Measurements from ENCODE around the gene OFD1.

The OFD1 gene

DNA sequence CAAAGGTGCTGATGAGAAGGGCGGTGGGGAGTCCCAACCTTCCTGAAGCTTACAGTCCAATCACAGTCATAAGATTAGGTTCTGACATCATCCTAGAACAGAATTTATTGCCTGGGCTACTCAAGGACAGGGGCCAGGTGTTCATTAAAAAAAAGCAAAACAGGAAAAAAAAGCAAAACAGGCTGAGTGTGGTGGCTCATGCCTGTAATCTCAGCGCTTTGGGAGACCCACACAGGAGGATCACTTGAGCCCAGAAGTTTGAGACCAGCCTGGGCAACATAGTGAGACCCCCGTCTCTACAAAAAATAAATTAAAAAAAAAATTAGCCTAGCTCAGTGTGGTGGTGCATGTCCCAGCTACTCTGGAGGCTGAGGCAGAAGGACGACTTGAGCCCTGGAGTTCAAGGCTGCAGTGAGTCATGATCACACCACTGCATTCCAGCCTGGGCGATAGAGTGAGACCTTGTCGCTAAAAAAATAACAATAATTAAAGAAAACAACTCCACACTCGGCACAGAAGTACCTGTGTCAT lies 42.6 kb upstream of the OFD1 start (continued):
- TF ChIP-seq, protein P1, sequence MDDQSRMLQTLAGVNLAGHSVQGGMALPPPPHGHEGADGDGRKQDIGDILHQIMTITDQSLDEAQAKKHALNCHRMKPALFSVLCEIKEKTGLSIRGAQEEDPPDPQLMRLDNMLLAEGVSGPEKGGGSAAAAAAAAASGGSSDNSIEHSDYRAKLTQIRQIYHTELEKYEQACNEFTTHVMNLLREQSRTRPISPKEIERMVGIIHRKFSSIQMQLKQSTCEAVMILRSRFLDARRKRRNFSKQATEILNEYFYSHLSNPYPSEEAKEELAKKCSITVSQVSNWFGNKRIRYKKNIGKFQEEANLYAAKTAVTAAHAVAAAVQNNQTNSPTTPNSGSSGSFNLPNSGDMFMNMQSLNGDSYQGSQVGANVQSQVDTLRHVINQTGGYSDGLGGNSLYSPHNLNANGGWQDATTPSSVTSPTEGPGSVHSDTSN (CRISPR knock-in tag; IDR thresholded peaks at IDR 0.05): no peak
- TF ChIP-seq ZNF585B (tag by site-specific recombination; IDR thresholded peaks at IDR 0.05): no peak
- no peak for TF ChIP-seq ZNF114 (tag by site-specific recombination; IDR thresholded peaks at IDR 0.05)
- no peak for TF ChIP-seq ZNF302 (tag by site-specific recombination; IDR thresholded peaks at IDR 0.05; ENCODE audit: low read depth)
- TF ChIP-seq, protein P2, sequence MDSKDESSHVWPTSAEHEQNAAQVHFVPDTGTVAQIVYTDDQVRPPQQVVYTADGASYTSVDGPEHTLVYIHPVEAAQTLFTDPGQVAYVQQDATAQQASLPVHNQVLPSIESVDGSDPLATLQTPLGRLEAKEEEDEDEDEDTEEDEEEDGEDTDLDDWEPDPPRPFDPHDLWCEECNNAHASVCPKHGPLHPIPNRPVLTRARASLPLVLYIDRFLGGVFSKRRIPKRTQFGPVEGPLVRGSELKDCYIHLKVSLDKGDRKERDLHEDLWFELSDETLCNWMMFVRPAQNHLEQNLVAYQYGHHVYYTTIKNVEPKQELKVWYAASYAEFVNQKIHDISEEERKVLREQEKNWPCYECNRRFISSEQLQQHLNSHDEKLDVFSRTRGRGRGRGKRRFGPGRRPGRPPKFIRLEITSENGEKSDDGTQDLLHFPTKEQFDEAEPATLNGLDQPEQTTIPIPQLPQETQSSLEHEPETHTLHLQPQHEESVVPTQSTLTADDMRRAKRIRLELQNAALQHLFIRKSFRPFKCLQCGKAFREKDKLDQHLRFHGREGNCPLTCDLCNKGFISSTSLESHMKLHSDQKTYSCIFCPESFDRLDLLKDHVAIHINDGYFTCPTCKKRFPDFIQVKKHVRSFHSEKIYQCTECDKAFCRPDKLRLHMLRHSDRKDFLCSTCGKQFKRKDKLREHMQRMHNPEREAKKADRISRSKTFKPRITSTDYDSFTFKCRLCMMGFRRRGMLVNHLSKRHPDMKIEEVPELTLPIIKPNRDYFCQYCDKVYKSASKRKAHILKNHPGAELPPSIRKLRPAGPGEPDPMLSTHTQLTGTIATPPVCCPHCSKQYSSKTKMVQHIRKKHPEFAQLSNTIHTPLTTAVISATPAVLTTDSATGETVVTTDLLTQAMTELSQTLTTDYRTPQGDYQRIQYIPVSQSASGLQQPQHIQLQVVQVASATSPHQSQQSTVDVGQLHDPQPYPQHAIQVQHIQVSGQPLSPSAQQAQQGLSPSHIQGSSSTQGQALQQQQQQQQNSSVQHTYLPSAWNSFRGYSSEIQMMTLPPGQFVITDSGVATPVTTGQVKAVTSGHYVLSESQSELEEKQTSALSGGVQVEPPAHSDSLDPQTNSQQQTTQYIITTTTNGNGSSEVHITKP (tag by site-specific recombination; IDR thresholded peaks at IDR 0.05): peak; percentile 75
- TF ChIP-seq, protein P3, sequence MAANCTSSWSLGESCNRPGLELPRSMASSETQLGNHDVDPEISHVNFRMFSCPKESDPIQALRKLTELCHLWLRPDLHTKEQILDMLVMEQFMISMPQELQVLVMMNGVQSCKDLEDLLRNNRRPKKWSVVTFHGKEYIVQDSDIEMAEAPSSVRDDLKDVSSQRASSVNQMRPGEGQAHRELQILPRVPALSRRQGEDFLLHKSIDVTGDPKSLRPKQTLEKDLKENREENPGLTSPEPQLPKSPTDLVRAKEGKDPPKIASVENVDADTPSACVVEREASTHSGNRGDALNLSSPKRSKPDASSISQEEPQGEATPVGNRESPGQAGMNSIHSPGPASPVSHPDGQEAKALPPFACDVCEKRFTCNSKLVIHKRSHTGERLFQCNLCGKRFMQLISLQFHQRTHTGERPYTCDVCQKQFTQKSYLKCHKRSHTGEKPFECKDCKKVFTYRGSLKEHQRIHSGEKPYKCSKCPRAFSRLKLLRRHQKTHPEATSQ (tag by site-specific recombination; IDR thresholded peaks at IDR 0.05): no peak
- peak; percentile 69 for TF ChIP-seq KLF8 (tag by site-specific recombination; IDR thresholded peaks at IDR 0.05)
- TF ChIP-seq ZNF555 (tag by site-specific recombination; conservative IDR thresholded peaks at IDR 0.05): no peak
- no peak for TF ChIP-seq ZFP41 (tag by site-specific recombination; IDR thresholded peaks at IDR 0.05; ENCODE audit: borderline replicate concordance)
- no peak for TF ChIP-seq ZNF146 (tag by site-specific recombination; IDR thresholded peaks at IDR 0.05)
- peak; percentile 59 for TF ChIP-seq ZNF843 (tag by site-specific recombination; IDR thresholded peaks at IDR 0.05)
- TF ChIP-seq ZNF433 (tag by site-specific recombination; IDR thresholded peaks at IDR 0.05; ENCODE audit: low read depth): no peak
- TF ChIP-seq PRDM6 (tag by site-specific recombination; IDR thresholded peaks at IDR 0.05): peak; percentile 47; the same call in 1 of the 2 replicates
- peak; percentile 79 for TF ChIP-seq ZXDB (tag by site-specific recombination; IDR thresholded peaks at IDR 0.05)
- no peak for TF ChIP-seq SALL2 (tag by site-specific recombination; IDR thresholded peaks at IDR 0.05; ENCODE audit: borderline replicate concordance)
- TF ChIP-seq ZNF426 (tag by site-specific recombination; IDR thresholded peaks at IDR 0.05): no peak
- TF ChIP-seq ZBTB20 (tag by site-specific recombination; IDR thresholded peaks at IDR 0.05): 0 out of 2 replicates have a peak, but pooled peaks have one; percentile 14
- TF ChIP-seq ZNF335 (tag by site-specific recombination; conservative IDR thresholded peaks at IDR 0.05): 0 out of 2 replicates have a peak, but pooled peaks have one; percentile 39
- TF ChIP-seq MYNN (tag by site-specific recombination; IDR thresholded peaks at IDR 0.05; ENCODE audit: borderline replicate concordance): no peak
- TF ChIP-seq, protein P4, sequence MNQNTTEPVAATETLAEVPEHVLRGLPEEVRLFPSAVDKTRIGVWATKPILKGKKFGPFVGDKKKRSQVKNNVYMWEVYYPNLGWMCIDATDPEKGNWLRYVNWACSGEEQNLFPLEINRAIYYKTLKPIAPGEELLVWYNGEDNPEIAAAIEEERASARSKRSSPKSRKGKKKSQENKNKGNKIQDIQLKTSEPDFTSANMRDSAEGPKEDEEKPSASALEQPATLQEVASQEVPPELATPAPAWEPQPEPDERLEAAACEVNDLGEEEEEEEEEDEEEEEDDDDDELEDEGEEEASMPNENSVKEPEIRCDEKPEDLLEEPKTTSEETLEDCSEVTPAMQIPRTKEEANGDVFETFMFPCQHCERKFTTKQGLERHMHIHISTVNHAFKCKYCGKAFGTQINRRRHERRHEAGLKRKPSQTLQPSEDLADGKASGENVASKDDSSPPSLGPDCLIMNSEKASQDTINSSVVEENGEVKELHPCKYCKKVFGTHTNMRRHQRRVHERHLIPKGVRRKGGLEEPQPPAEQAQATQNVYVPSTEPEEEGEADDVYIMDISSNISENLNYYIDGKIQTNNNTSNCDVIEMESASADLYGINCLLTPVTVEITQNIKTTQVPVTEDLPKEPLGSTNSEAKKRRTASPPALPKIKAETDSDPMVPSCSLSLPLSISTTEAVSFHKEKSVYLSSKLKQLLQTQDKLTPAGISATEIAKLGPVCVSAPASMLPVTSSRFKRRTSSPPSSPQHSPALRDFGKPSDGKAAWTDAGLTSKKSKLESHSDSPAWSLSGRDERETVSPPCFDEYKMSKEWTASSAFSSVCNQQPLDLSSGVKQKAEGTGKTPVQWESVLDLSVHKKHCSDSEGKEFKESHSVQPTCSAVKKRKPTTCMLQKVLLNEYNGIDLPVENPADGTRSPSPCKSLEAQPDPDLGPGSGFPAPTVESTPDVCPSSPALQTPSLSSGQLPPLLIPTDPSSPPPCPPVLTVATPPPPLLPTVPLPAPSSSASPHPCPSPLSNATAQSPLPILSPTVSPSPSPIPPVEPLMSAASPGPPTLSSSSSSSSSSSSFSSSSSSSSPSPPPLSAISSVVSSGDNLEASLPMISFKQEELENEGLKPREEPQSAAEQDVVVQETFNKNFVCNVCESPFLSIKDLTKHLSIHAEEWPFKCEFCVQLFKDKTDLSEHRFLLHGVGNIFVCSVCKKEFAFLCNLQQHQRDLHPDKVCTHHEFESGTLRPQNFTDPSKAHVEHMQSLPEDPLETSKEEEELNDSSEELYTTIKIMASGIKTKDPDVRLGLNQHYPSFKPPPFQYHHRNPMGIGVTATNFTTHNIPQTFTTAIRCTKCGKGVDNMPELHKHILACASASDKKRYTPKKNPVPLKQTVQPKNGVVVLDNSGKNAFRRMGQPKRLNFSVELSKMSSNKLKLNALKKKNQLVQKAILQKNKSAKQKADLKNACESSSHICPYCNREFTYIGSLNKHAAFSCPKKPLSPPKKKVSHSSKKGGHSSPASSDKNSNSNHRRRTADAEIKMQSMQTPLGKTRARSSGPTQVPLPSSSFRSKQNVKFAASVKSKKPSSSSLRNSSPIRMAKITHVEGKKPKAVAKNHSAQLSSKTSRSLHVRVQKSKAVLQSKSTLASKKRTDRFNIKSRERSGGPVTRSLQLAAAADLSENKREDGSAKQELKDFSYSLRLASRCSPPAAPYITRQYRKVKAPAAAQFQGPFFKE (tag by site-specific recombination; IDR thresholded peaks at IDR 0.05; ENCODE audit: borderline replicate concordance): no peak
- TF ChIP-seq ZNF626 (tag by site-specific recombination; IDR thresholded peaks at IDR 0.05): no peak
- no peak for TF ChIP-seq ZSCAN4 (tag by site-specific recombination; IDR thresholded peaks at IDR 0.05)
- peak; percentile 70 for TF ChIP-seq ZNF600 (tag by site-specific recombination; IDR thresholded peaks at IDR 0.05)
- TF ChIP-seq ZNF623 (tag by site-specific recombination; IDR thresholded peaks at IDR 0.05): no peak; the same call in 1 of the 2 replicates
- TF ChIP-seq ZNF157 (tag by site-specific recombination; IDR thresholded peaks at IDR 0.05): no peak
